SK-N-SH (cell line): ENCODE data around the gene OSBPL8. TPM values are rescaled to one million over a fixed set of nuclear protein-coding genes. Genes with fewer than 3 reads are reported as not detected.

Source experiments
- CTCF ChIA-PET: fragments of 300-600, 350-600 bp; formaldehyde crosslinking; extraction: SDS; loops from one replicate; lab custom pipeline; 2021; lab: Yijun Ruan, JAX
- POLR2A ChIA-PET: fragments of 350-600 bp; sonication (Branson Sonifier 250); formaldehyde crosslinking; extraction: SDS; loops from one replicate; lab custom pipeline; 2020; ENCODE audit warnings: antibody characterized with exemption, inconsistent platforms; lab: Yijun Ruan, JAX
- DNase-seq: peaks from one replicate; pipeline ENCODE4 v3.0.0; 2012
- H2AFZ ChIP-seq: fragments of 200-600 bp; sonication (generic); 2 replicates; pipeline ENCODE4 v1.8.1; 2016; ENCODE audit warnings: antibody characterized with exemption, mild to moderate bottlenecking, low read depth
- H3F3A ChIP-seq: fragments of 200-600 bp; sonication (generic); replicated peaks from 2 replicates; pipeline ENCODE3; 2016; ENCODE audit warnings: antibody characterized with exemption, mild to moderate bottlenecking; ENCODE audit not compliant: insufficient read depth
- H3K27ac ChIP-seq, 2 experiments: fragments of 200-500 bp in 1 of 2; fragments of 200-600 bp in 1 of 2; sonication (Bioruptor generic) in 1 of 2; sonication (generic), shearing (Covaris generic) in 1 of 2; 2 replicates each; pipeline versions ENCODE4 v1.5.1 to v1.6.1; 2014 to 2016; ENCODE audit warnings: low read depth in 2 of 2, inconsistent platforms in 1 of 2, low read length in 1 of 2, mild to moderate bottlenecking in 1 of 2, mixed read lengths in 1 of 2
- H3K27me3 ChIP-seq: fragments of 200-600 bp; sonication (generic), shearing (Covaris generic); 2 replicates; pipeline ENCODE4 v1.6.1; 2016; ENCODE audit warnings: mixed run types; ENCODE audit not compliant: insufficient read depth
- H3K36me3 ChIP-seq, 2 experiments: fragments of 200-500 bp in 1 of 2; fragments of 200-600 bp in 1 of 2; sonication (Bioruptor generic) in 1 of 2; sonication (generic) in 1 of 2; replicated peaks in 1 of 2; 2 replicates each; pipeline versions ENCODE3 to v1.5.1; 2014 to 2016; ENCODE audit warnings: low read length in 1 of 2, mild to moderate bottlenecking in 1 of 2; ENCODE audit not compliant: insufficient read depth in 2 of 2, control insufficient read depth in 1 of 2
- H3K4me1 ChIP-seq, 2 experiments: fragments of 200-500 bp in 1 of 2; fragments of 200-600 bp in 1 of 2; sonication (Bioruptor generic) in 1 of 2; sonication (generic), shearing (Covaris generic) in 1 of 2; 2 replicates each; pipeline versions ENCODE4 v1.5.1 to v1.6.1; 2014 to 2016; ENCODE audit warnings: low read depth in 1 of 2, low read length in 1 of 2, mixed run types in 1 of 2; ENCODE audit not compliant: insufficient read depth in 2 of 2, control insufficient read depth in 1 of 2
- H3K4me2 ChIP-seq: fragments of 200-600 bp; sonication (generic), shearing (Covaris generic); 2 replicates; pipeline ENCODE4 v1.6.1; 2017; ENCODE audit warnings: mixed run types
- H3K4me3 ChIP-seq, 2 experiments: fragments of 200-500 bp in 1 of 2; fragments of 200-600 bp in 1 of 2; sonication (Bioruptor generic) in 1 of 2; sonication (generic), shearing (Covaris generic) in 1 of 2; 2 replicates each; pipeline versions ENCODE4 v1.5.1 to v1.8.1; 2014 to 2016; ENCODE audit warnings: low read depth in 2 of 2, inconsistent platforms in 1 of 2, low read length in 1 of 2, mild to moderate bottlenecking in 1 of 2, mixed read lengths in 1 of 2, moderate library complexity in 1 of 2
- H3K79me2 ChIP-seq: fragments of 200-600 bp; sonication (generic); 2 replicates; pipeline ENCODE4 v1.8.1; 2017; ENCODE audit warnings: mild to moderate bottlenecking; ENCODE audit not compliant: insufficient read depth
- H3K9ac ChIP-seq: fragments of 200-600 bp; sonication (generic); 2 replicates; pipeline ENCODE4 v1.6.1; 2017; ENCODE audit warnings: mixed run types
- H3K9me2 ChIP-seq: fragments of 200-600 bp; sonication (generic); 2 replicates; pipeline ENCODE4 v1.6.1; 2017; ENCODE audit warnings: mixed run types
- H3K9me3 ChIP-seq: fragments of 200-600 bp; sonication (generic); 2 replicates; pipeline ENCODE4 v1.6.1; 2017; ENCODE audit warnings: mixed run types, mild to moderate bottlenecking, moderate library complexity
- H4K20me1 ChIP-seq: fragments of 200-600 bp; sonication (generic); 2 replicates; pipeline ENCODE4 v1.6.1; 2017; ENCODE audit warnings: mild to moderate bottlenecking, mixed run types; ENCODE audit not compliant: insufficient read depth
- CTCF ChIP-seq: fragments of 200-600 bp; sonication (generic); IDR thresholded peaks from 2 replicates; pipeline ENCODE4 v1.6.1; 2017; ENCODE audit warnings: antibody characterized with exemption, mild to moderate bottlenecking, moderate library complexity
- EP300 ChIP-seq, 2 experiments: IDR thresholded peaks; 2 replicates each; pipeline versions ENCODE4 v1.4.0 to v1.6.1; 2012; ENCODE audit warnings: borderline replicate concordance in 1 of 2, low read depth in 1 of 2, low read length in 1 of 2
- EZH2phosphoT487 ChIP-seq: fragments of 200-600 bp; sonication (generic); IDR thresholded peaks from 2 replicates; pipeline ENCODE4 v1.6.1; 2017; ENCODE audit warnings: low read depth, mixed run types, mild to moderate bottlenecking, antibody characterized with exemption, moderate library complexity, borderline replicate concordance
- FOSL2 ChIP-seq: IDR thresholded peaks from 2 replicates; pipeline ENCODE4 v1.4.0; 2012; ENCODE audit warnings: low read depth, mild to moderate bottlenecking, moderate library complexity, borderline replicate concordance
- FOXJ3 ChIP-seq: sonication (generic); formaldehyde crosslinking; IDR thresholded peaks from 2 replicates; pipeline ENCODE4 v1.5.1; 2020; ENCODE audit warnings: mild to moderate bottlenecking, missing genetic modification reagents
- FOXM1 ChIP-seq: IDR thresholded peaks from 2 replicates; pipeline ENCODE4 v1.4.0; 2012; ENCODE audit warnings: low read depth, mild to moderate bottlenecking
- GATA2 ChIP-seq: sonication (generic); formaldehyde crosslinking; IDR thresholded peaks from 2 replicates; pipeline ENCODE4 v1.5.0; 2020; ENCODE audit warnings: mild to moderate bottlenecking, missing genetic modification reagents
- IRF3 ChIP-seq: fragments of 150-350 bp; IDR thresholded peaks from 2 replicates; pipeline ENCODE4 v1.6.1; 2016; ENCODE audit warnings: mild to moderate bottlenecking, low read depth, low read length
- MEF2A ChIP-seq: IDR thresholded peaks from 2 replicates; pipeline ENCODE4 v1.4.0; 2012; ENCODE audit warnings: low read depth, borderline replicate concordance
- MXI1 ChIP-seq: IDR thresholded peaks from 2 replicates; pipeline ENCODE4 v1.6.1; 2012; ENCODE audit warnings: mild to moderate bottlenecking, low read depth, low read length, improper control_type of control experiment
- NFIC ChIP-seq: IDR thresholded peaks from 2 replicates; pipeline ENCODE4 v1.4.0; 2012; ENCODE audit warnings: borderline replicate concordance
- RFX5 ChIP-seq: IDR thresholded peaks from 2 replicates; pipeline ENCODE4 v1.6.1; 2012; ENCODE audit warnings: mild to moderate bottlenecking, improper control_type of control experiment, low read length
- RXRA ChIP-seq: IDR thresholded peaks from 2 replicates; pipeline ENCODE4 v1.4.0; 2012; ENCODE audit warnings: low read depth, mild to moderate bottlenecking, borderline replicate concordance
- SIN3A ChIP-seq: IDR thresholded peaks from 2 replicates; pipeline ENCODE4 v1.6.1; 2012; ENCODE audit warnings: low read depth, mild to moderate bottlenecking, low read length, moderate library complexity, borderline replicate concordance
- SMC3 ChIP-seq: IDR thresholded peaks from 2 replicates; pipeline ENCODE4 v1.6.1; 2012; ENCODE audit warnings: low read depth, low read length, improper control_type of control experiment
- TAF1 ChIP-seq: IDR thresholded peaks from 2 replicates; pipeline ENCODE4 v1.6.1; 2012; ENCODE audit warnings: low read depth, mild to moderate bottlenecking, low read length, moderate library complexity, borderline replicate concordance
- TCF12 ChIP-seq: IDR thresholded peaks from 2 replicates; pipeline ENCODE4 v1.4.0; 2012
- YY1 ChIP-seq: IDR thresholded peaks from 2 replicates; pipeline ENCODE4 v1.4.0; 2012; ENCODE audit warnings: low read depth, mild to moderate bottlenecking
- WGBS: methylation state at CpG from one replicate; pipeline ENCODE4 v1.1.6; 2017; ENCODE audit warnings: low lambda C conversion rate; 5-methylcytosine and 5-hydroxymethylcytosine counted together
- polyA plus RNA-seq, 3 experiments: library from polyadenylated mRNA; depleted of rRNA; stranded (reverse); fragments of >200 nt; gene quantifications; 2 replicates each; pipeline ENCODE4 v1.2.3, GENCODE V29; 2012
- TF ChIP-seq, protein P1 (sequence below): fragments of 150-350 bp; IDR thresholded peaks from 2 replicates; pipeline ENCODE4 v1.6.1; 2017; ENCODE audit warnings: antibody characterized with exemption, low read length, low read depth, borderline replicate concordance

OSBPL8 gene
- polyA plus RNA-seq, 1 of the 3 experiments (the other 2 are of a cell fraction) = 10.6 TPM

- Histone ChIP-seq H3K4me1 (peaks cover 9 to 18% of the 10 kb centered on the region in 2 experiments; a peak in 2 of 4 replicates), H3K79me2 (peaks cover 34% of the 10 kb centered on the region), H3K4me3 (no peak overlapping the region), H2AFZ (no peak overlapping the region), H3F3A (peaks cover 5% of the 10 kb centered on the region), H3K4me2 (no peak overlapping the region), H3K27ac (no peak overlapping the region), H3K9me2 (no peaks in the 10 kb centered on the region; the same call in 1 of the 2 replicates), H3K36me3 (peaks cover 0 to 15% of the 10 kb centered on the region in 2 experiments), H3K9me3 (no peaks in the 10 kb centered on the region), H3K27me3 (no peaks in the 10 kb centered on the region), H4K20me1 (no peaks in the 10 kb centered on the region), H3K9ac (no peak overlapping the region)
- no peak for DNase-seq
- ChIA-PET CTCF (interaction anchor here (1.9 kb wide), 1 partner anchor 39 kb away, joined by 6 read pairs; no protein-coding TSS in a partner anchor), POLR2A (no interaction called here)
- no peak for TF ChIP-seq IRF3
- TF ChIP-seq NFIC = no peak
- no peak for TF ChIP-seq SIN3A
- TF ChIP-seq MEF2A = no peak
Measured at GRCh38 chr12:76417116-76417515, 142.5 kb downstream of the OSBPL8 start.

DNA sequence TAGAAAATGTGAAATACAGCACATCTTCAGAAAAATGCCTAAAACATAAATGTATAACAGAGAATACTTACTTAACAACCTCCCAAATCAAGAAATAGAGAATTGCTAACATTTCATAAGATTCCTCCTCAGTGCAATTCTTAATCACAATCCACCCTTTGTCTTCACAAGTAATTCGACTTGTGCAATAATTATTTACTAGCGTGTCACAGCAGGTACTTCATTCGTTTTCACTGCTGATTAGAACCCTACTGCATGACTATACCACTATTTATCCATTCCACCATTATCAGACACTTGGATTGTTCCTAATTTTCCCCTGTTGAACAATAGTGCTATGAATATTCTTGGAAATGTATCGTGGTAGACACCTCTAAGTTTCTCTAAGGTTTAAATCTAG is 146.4 kb downstream of the OSBPL8 start:
- Histone ChIP-seq H3K9ac (no peak overlapping the region), H2AFZ (no peak overlapping the region), H3K9me3 (no peaks in the 10 kb centered on the region), H3K4me2 (no peak overlapping the region), H3K27ac (no peak overlapping the region), H3K4me1 (no peaks in the 10 kb centered on the region; a peak in 2 of 4 replicates), H3K4me3 (no peak overlapping the region), H4K20me1 (no peaks in the 10 kb centered on the region), H3K27me3 (no peaks in the 10 kb centered on the region), H3F3A (peaks cover 5% of the 10 kb centered on the region), H3K79me2 (peaks cover 19% of the 10 kb centered on the region), H3K36me3 (peaks cover 0 to 16% of the 10 kb centered on the region in 2 experiments), H3K9me2 (no peaks in the 10 kb centered on the region; the same call in 1 of the 2 replicates)
- CTCF ChIA-PET = interaction anchor here (1.4 kb wide), 1 partner anchor 65 kb away, joined by 3 read pairs; the partner anchor contains the start of gene BBS10
- DNase-seq = no peak
- POLR2A ChIA-PET = no interaction called here
- WGBS = 96% methylated on average over 4 of the region's 4 CpGs
- TF ChIP-seq MXI1 (no peak), RXRA (no peak), YY1 (no peak), CTCF (no peak), EZH2phosphoT487 (no peak), GATA2 (no peak), EP300 (IDR thresholded peaks at IDR 0.05; ENCODE audit: borderline replicate concordance in 1 of 2, low read depth in 1 of 2, low read length in 1 of 2) (no peak), SMC3 (no peak), RFX5 (no peak), TAF1 (no peak), SIN3A (no peak), TCF12 (no peak), FOSL2 (no peak), IRF3 (no peak), FOXJ3 (CRISPR knock-in tag) (no peak), FOXM1 (no peak)
- TF ChIP-seq, protein P1, sequence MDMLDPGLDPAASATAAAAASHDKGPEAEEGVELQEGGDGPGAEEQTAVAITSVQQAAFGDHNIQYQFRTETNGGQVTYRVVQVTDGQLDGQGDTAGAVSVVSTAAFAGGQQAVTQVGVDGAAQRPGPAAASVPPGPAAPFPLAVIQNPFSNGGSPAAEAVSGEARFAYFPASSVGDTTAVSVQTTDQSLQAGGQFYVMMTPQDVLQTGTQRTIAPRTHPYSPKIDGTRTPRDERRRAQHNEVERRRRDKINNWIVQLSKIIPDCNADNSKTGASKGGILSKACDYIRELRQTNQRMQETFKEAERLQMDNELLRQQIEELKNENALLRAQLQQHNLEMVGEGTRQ = no peak
